Mesothelial cell of epicardium (in vitro differentiated cells): Measurements from ENCODE around the gene TAPT1. TPM values are rescaled to one million over a fixed set of nuclear protein-coding genes. Genes with fewer than 3 reads are reported as not detected.

ENCODE experiments used
- DNase-seq, 2 experiments: peaks; one replicate each; pipeline ENCODE4 v3.0.0; 2021; ENCODE audit warnings: low spot score in 2 of 2; ENCODE audit not compliant: unreplicated experiment in 2 of 2
- H3K27ac Mint-ChIP-seq: 2 replicates; pipeline ENCODE4 v1.8.0; 2021; ENCODE audit warnings: mixed read lengths
- H3K27me3 Mint-ChIP-seq: 2 replicates; pipeline ENCODE4 v1.8.0; 2021; ENCODE audit warnings: low read depth, mixed read lengths
- H3K36me3 Mint-ChIP-seq: 2 replicates; pipeline ENCODE4 v1.8.0; 2021; ENCODE audit warnings: mixed read lengths
- H3K4me1 Mint-ChIP-seq: 2 replicates; pipeline ENCODE4 v1.8.0; 2021; ENCODE audit warnings: mixed read lengths
- H3K4me3 Mint-ChIP-seq: 2 replicates; pipeline ENCODE4 v1.8.0; 2021; ENCODE audit warnings: mild to moderate bottlenecking, moderate library complexity, mixed read lengths
- H3K9me3 Mint-ChIP-seq: 2 replicates; pipeline ENCODE4 v1.8.0; 2021; ENCODE audit warnings: mixed read lengths
- total RNA-seq: library from RNA; stranded (reverse); gene quantifications from 3 replicates; pipeline ENCODE4 v1.2.1, GENCODE V29; 2021
- TF ChIP-seq, protein P1 (sequence below): fragments of 200-600 bp; sonication (generic); IDR thresholded peaks from one replicate; pipeline ENCODE4 v1.5.0; 2021; ENCODE audit warnings: antibody characterized with exemption; ENCODE audit not compliant: unreplicated experiment

TAPT1 gene
- total RNA-seq, 1 donor from 2014 or later: 38.7 TPM

DNA sequence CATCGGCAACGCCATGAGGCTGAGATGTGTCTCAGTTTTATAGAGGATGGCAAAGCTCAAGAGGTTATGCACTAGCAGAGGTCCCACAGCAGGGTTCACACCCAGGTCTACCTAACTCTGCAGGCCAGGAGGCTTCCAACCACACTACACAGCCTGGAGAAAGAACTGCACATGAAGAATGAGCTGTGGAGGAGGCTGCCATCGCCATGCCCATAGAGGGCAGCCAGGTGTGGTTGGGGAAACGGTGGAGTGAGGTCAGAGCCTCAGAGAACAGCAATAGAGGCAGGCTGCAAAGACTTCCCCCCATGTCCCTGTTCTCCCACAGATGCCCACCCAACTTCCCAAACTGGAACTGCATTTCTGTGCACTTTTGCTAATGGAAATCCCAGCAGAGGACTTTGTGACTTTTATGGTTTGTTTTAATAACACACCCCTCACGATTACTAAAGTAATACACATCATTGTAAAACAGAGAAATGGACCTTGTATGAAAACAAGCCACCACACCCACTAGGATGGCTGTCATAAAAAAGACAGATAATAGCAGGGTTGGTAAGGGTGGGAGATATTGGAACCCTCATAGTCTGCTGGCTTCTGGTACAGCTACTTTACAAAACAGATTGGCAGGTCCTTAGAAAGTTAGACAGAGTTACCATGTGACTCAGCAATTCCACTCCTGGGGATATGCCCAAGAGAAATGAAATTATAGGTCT, 83.5 kb downstream of the TAPT1 start:
- Mint-ChIP-seq H3K4me1 (no peaks in the 10 kb centered on the region), H3K27me3 (no peaks in the 10 kb centered on the region), H3K4me3 (no peak overlapping the region), H3K9me3 (peaks cover 31% of the 10 kb centered on the region), H3K36me3 (no peaks in the 10 kb centered on the region), H3K27ac (no peak overlapping the region)
- no peak for DNase-seq
- TF ChIP-seq, protein P1, sequence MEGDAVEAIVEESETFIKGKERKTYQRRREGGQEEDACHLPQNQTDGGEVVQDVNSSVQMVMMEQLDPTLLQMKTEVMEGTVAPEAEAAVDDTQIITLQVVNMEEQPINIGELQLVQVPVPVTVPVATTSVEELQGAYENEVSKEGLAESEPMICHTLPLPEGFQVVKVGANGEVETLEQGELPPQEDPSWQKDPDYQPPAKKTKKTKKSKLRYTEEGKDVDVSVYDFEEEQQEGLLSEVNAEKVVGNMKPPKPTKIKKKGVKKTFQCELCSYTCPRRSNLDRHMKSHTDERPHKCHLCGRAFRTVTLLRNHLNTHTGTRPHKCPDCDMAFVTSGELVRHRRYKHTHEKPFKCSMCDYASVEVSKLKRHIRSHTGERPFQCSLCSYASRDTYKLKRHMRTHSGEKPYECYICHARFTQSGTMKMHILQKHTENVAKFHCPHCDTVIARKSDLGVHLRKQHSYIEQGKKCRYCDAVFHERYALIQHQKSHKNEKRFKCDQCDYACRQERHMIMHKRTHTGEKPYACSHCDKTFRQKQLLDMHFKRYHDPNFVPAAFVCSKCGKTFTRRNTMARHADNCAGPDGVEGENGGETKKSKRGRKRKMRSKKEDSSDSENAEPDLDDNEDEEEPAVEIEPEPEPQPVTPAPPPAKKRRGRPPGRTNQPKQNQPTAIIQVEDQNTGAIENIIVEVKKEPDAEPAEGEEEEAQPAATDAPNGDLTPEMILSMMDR: no peak

DNA sequence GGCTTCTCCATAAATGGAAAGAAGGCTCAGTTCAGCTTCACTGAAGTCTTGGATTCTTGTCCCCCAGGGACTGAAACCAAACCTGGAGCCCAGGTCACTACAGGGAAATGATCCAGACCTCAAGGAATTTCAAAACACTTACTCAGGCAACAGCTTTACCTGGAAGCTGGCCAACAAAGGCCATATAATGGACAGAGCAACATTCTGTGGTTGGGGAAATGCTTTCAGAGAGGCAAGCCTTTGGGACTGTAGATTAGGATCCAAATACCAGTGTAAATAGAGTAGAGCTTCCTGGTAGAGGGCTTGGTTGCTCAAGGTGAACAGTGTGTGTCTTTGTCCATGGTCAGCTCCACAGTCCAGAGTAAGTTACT, 85.4 kb downstream of the TAPT1 start:
- Mint-ChIP-seq H3K27me3 (peaks cover 3% of the 10 kb centered on the region), H3K4me3 (no peak overlapping the region), H3K4me1 (no peaks in the 10 kb centered on the region), H3K27ac (no peak overlapping the region), H3K36me3 (no peaks in the 10 kb centered on the region), H3K9me3 (peaks cover 30% of the 10 kb centered on the region)
- DNase-seq: no peak
- TF ChIP-seq, protein P1: no peak

- TF ChIP-seq, protein P1: no peak
- Mint-ChIP-seq H3K36me3 (no peaks in the 10 kb centered on the region), H3K4me3 (no peak overlapping the region), H3K27ac (no peak overlapping the region), H3K9me3 (peaks cover 26% of the 10 kb centered on the region), H3K4me1 (no peaks in the 10 kb centered on the region), H3K27me3 (peaks cover 3% of the 10 kb centered on the region)
- DNase-seq: no peak
These were observed 85.9 kb downstream of the TAPT1 start for GRCh38 chr4:16140231-16140878.

DNA sequence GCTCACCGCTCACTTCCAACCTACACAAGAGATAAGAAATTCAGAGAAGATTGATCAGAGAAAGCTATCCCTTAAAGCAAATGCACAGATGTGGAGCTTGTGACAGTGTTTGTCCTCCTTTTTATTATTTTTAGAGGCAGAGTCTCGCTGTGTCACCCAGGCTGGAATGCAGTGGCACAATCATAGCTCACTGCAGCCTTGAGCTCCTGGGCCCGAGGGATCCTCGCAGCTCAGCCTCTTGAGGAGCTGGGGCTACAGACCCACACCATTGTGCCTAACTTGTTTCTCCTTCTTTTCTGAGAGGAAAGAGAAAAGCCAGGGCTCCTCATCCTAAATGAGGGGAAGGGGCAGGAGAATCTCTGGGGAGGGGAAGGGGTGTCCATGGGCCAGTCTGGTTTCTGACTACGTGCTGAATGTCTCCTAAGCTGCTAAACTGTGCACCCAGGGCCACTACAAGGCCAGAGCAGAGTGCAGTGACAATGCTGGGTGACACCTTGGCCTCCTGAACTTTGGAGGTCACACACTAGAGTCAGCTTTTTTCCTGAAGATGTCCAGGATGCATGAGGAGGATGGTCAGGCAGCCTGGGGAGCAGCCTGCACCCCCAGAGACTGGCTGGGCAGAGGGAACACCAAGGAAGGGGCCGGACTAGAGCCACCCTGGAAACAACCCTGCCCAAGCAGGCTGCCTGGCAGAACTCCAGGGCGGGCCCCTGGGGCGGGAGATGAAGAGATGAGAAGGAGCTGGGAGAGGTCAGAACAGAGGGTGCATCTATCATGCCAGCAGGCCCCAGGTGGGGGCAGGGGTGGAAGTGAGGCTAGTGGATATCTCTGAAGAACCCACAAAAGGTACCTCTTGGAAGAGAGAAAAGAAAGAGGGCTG, 87.0 kb downstream of the TAPT1 start:
- H3K4me1 Mint-ChIP-seq: no peaks in the 10 kb centered on the region
- H3K4me3 Mint-ChIP-seq: no peak overlapping the region
- DNase-seq: no peak
- no peaks in the 10 kb centered on the region for H3K36me3 Mint-ChIP-seq
- TF ChIP-seq, protein P1: no peak
- peaks cover 6% of the 10 kb centered on the region for H3K27me3 Mint-ChIP-seq
- no peak overlapping the region for H3K27ac Mint-ChIP-seq
- H3K9me3 Mint-ChIP-seq: peaks cover 23% of the 10 kb centered on the region

- TF ChIP-seq, protein P1: no peak
- peaks cover 8% of the 10 kb centered on the region for H3K27me3 Mint-ChIP-seq
- H3K4me3 Mint-ChIP-seq: no peak overlapping the region
- DNase-seq: no peak
- no peaks in the 10 kb centered on the region for H3K4me1 Mint-ChIP-seq
- peaks cover 12% of the 10 kb centered on the region for H3K9me3 Mint-ChIP-seq
- no peak overlapping the region for H3K27ac Mint-ChIP-seq
- H3K36me3 Mint-ChIP-seq: no peaks in the 10 kb centered on the region
These were observed 89.4 kb downstream of the TAPT1 start for GRCh38 chr4:16136827-16137226.
